ENCODE measurements around the gene DIPK2A. TPM values are rescaled to one million over a fixed set of nuclear protein-coding genes. Genes with fewer than 3 reads are reported as not detected.

Gene DIPK2A
- 10 to 100 TPM; 42.9 to 45.6 (median 45.6) TPM for polyA plus RNA-seq (ENCODE audit: insufficient read length in 3 of 3)

DNA sequence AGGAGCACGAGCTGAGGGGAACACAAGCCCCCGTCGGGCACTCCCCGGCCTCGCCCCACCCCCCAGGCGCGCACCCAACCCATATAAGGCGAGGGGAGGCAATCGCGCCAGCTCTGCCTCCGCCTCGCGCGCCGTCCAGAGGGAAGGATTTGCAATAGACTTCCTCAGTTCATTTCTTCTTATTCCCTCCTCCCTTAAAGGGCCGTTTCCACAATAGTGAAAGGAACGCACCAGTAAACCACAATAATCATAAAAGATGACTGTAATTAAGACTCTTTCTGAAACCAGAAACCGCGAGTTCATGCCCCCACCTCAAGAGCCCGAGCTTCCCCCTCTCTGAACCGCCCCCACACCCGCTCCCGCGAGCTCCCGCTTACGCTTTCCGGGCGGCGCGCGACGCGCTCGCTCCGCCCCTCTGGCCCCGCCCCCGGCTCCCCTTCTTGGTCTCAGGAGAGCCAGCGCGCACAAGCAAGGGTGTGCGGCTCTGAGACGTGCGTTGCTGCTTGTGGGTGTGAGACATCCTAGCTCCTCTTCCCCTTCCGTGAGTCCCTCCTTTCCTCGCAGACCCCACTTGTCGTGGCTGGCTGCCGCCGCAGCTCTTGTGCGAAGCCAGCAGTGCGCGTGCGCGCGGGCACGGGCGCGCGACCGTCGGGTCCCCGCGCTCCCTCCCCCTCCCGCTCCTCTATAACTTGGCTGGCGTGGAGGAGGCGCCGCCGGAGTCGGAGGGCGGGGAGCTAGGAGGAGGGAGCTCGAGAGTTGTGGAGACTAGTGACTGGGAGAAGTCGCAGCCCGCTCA, at the start of gene DIPK2A:
Gene DIPK2A, plus strand, starts transcription at position 465 of the 796 bp plus-strand sequence. CDS start 510 bp downstream, outside the sequence.
- peak; percentile 90 to 94 (median 93) for DNase-seq (ENCODE audit: low read depth in 3 of 3, low spot score in 2 of 3)

DNA sequence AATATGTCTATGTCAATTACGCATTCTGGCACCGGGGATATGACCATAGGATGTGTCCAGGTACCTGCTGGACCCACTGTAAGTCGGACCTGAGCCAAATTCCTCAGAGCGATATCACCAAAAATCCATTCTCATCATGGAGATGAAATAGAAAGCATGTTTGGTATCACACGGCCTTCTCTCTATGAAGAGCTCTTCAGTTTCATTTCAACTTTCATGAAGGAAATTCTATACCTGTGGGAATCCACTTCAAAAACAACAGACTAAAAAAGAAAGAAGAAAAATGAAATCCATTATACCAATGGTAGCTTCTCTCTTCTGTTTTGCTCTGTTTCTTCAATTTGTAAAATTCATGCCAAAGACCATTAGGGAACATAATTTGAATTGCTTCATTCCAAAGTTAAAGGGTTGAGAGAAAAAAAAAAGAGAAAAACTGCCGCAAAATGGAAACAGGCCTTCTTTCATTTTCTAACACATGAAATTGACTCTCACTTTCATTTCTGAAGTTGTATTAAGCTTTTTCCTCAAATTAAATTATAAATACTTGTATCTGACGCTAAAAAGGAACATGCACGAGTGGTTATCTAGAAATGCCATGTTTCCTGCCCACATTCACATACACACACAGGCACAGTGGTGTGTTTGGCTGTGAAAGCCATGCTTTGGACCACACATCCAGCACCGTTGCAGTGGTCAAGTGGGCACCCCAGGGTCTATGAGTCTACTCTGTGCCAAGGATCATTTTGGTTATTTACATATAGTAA, 46.9 kb upstream of the DIPK2A start:
- DNase-seq (ENCODE audit: low read depth in 3 of 3, low spot score in 2 of 3), result no peak

DNA sequence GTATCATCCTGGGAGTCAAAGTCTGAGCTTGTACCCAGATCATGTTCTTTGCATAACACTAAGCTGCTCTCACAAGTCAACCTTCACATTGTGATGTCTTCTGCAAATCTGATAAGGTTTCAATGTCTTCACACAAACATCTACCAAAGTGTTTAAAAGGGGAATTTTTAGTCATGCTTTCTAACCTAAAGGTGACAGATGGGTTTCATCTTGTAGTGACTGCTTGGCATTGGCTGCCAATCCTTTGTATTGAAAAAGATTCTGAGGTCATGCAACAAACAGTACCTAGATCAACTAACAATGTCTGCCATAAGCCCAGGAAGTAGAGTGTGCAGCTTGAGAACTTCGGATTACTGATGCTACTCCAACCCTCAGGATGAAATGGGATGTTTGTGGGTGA, 43.6 kb upstream of the DIPK2A start:
- DNase-seq (ENCODE audit: low read depth in 3 of 3, low spot score in 2 of 3), result no peak

DNA sequence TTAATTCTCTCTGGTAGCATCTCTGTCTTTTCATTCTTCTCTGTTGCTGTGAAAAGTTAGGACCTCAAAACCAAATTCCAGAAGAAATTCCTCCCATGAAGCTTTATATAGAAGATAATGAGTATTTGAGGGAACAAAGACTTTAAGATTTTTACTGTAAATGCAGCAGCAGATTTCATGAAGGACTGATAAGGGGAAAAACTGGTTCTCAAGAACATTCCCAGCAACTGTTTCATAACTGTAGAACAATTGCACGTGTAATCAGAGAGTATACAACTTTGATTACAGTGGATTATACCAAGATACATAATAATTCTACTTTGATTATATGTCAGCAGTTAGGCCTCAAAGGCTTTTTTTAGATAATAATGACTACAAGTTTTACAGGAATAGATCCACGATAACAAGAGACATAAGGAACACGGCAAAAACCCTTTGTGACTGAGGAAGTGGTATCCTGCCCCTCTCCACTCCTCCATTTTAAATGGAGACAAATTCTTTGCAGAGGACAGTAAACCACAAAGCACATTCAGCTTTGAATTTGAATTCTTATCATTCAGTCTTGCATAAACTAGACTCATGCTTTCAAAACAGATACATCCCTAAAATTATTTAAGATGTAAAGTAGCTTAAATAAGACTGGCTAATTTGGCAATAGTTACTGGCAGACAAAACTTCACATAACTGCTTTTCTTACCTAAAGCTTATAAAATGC, 42.9 kb upstream of the DIPK2A start:
- no peak for DNase-seq (ENCODE audit: low read depth in 3 of 3, low spot score in 2 of 3)

GRCh38 chr3:143934791-143935190, 36.8 kb upstream of the DIPK2A start:
- DNase-seq (ENCODE audit: low read depth in 3 of 3, low spot score in 2 of 3), result no peak

GRCh38 chr3:143935678-143936077, 35.9 kb upstream of the DIPK2A start:
- DNase-seq (ENCODE audit: low read depth in 3 of 3, low spot score in 2 of 3), result no peak

DNA sequence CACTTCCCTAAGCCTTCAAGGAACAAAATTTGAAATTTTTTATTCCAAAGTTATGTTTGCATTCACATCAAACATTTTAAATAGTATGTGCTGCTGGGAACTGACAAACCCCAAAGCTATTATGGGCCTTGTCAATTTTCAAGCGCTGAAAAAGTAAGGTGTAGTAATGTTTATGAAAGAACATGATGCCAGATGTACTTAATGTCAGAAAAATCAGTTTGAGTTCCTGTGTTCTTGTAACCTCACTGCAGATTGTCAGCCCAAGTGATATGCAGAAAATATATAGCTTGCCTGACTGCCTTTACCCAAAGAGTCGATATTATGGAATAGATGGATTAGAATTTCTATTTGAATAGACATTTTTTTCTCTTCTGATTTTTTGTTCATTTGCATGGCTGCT, 20.8 kb upstream of the DIPK2A start:
- DNase-seq (ENCODE audit: low read depth in 3 of 3, low spot score in 2 of 3), result no peak

DNA sequence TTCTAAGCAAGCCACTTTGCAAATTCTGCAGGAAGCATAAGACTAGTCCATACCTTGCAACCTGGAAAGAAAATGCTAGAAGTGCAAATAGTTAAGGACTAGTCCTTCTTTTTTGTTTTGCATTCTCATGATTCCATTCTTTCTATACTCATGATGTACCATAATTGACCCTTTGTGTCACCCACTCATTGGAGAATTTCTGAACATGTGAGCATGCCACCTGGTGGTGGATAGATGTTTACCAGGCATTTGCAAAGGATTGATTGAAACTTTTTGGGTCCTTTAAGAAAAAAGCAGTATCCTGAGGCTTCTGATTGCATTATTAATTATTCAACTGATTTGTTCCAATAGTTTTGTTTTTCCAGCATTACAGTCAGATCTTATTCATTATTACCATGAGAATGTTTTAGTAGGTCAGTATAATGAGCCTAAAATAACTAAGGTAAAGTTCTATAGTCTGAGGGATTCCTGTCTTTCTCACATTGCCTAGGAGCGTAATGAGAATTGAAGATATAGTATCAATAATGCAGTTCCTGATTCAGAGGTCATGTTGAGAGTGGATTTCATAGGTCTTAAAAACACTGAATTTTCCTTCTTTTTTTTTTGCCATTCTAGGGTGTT, 20.2 kb upstream of the DIPK2A start:
- no peak for DNase-seq (ENCODE audit: low read depth in 3 of 3, low spot score in 2 of 3)

DNA sequence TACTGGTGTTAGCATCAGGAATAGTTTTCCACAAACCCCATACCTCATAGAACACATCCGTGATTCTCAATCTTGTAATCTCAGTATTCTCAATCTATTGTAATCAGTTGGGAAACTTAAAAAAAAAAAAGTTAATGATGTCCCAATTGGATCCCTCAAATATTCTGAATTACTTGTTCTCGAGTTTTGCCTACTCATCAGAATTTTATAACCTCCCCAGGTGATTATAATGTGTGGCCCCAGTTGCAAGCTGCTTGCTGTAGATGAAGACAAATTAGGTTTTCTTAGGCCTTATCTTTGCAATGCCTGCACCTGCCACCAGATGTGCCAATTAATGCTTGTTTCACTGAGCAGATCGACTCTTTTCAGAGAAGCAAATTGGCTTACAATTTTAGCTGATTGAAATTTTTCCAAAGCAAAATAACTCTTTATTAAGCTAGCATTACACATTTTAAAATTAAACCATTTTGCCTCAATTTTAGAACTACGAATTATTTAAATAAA, 19.0 kb upstream of the DIPK2A start:
- no peak for DNase-seq (ENCODE audit: low read depth in 3 of 3, low spot score in 2 of 3)

- DNase-seq (ENCODE audit: low read depth in 3 of 3, low spot score in 2 of 3), result no peak
Measured at GRCh38 chr3:143955113-143955512, 16.5 kb upstream of the DIPK2A start.

- DNase-seq (ENCODE audit: low read depth in 3 of 3, low spot score in 2 of 3), result no peak
Measured at GRCh38 chr3:143956838-143957237, 14.8 kb upstream of the DIPK2A start.

DNA sequence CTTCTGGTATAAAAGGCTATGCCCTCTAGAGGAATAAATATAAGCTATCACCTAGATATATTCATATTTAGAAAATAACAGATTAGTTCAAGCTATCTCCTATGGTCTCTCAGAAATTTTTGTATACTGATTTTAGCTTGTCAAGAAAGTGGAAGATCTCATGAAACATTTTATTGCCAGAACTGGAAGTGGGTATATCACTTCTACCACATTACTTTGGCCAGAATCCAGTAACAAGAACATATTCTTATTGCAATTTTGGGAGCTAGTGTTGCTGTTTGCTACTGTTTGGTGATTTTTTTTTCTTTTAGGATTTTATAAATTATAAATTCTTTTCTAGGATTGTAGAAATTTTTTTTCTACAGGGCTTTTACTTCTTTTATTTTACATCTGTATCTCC, 14.2 kb upstream of the DIPK2A start:
- no peak for DNase-seq (ENCODE audit: low read depth in 3 of 3, low spot score in 2 of 3)

DNA sequence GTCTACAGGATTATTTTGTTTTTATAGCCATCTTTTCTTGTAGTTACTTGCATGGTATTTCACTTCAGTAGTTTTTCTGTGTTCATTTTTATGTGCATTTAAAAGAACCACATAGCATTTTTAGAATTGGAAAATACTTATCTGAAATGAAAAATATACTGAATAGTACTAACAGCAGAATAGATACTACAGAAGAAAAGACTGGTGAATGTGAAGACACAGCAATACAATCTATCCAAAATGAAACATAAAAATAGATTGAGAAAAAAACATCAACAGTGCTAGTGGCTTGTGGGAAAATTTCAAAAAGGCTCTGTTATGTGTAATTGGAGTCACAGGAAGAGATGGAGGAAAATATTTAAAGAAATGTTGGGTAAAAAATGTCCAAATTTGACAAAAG, 12.7 kb upstream of the DIPK2A start:
- DNase-seq (ENCODE audit: low read depth in 3 of 3, low spot score in 2 of 3), result no peak

DNA sequence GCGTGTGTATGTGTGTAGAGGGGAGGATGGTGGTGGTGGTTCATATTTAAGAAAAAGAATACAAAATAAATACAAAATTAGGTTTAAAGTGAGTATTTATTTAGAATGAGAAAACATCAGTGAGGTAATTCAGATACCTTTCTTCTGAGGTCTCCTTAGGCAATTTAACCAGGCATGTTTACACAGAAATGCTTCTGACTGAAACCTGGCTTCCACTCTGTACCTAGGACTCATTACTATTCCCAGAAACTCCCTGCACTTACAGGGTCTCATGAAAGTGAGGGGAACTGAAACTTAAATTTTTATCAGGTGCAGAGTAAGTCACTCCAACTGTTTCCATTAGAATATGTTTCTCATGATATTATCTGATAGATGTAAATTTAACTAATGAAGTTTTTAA, 10.3 kb upstream of the DIPK2A start:
- no peak for DNase-seq (ENCODE audit: low read depth in 3 of 3, low spot score in 2 of 3)

GRCh38 chr3:143963946-143964345, 7.7 kb upstream of the DIPK2A start:
- DNase-seq (ENCODE audit: low read depth in 3 of 3, low spot score in 2 of 3), result no peak

- peak in 1 of 3 donors; percentile 38 for DNase-seq (ENCODE audit: low read depth in 3 of 3, low spot score in 2 of 3)
Measured at GRCh38 chr3:143970773-143971358, 757 bp upstream of the DIPK2A start.

DNA sequence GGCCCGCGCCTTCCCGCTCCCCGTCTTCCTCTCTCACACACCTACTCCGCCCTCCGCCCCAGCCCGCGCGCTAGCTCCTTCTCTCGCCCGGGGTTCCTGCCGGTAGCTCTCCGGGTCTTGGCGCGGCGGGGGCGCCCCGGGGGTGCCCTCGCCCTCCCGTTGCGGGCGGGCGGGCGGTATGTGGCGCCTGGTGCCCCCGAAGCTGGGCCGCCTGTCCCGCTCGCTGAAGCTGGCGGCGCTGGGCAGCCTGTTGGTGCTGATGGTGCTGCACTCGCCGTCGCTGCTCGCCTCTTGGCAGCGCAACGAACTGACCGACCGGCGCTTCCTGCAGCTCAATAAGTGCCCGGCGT, 507 bp downstream of the DIPK2A start:
- no peak for DNase-seq (ENCODE audit: low read depth in 3 of 3, low spot score in 2 of 3)

DNA sequence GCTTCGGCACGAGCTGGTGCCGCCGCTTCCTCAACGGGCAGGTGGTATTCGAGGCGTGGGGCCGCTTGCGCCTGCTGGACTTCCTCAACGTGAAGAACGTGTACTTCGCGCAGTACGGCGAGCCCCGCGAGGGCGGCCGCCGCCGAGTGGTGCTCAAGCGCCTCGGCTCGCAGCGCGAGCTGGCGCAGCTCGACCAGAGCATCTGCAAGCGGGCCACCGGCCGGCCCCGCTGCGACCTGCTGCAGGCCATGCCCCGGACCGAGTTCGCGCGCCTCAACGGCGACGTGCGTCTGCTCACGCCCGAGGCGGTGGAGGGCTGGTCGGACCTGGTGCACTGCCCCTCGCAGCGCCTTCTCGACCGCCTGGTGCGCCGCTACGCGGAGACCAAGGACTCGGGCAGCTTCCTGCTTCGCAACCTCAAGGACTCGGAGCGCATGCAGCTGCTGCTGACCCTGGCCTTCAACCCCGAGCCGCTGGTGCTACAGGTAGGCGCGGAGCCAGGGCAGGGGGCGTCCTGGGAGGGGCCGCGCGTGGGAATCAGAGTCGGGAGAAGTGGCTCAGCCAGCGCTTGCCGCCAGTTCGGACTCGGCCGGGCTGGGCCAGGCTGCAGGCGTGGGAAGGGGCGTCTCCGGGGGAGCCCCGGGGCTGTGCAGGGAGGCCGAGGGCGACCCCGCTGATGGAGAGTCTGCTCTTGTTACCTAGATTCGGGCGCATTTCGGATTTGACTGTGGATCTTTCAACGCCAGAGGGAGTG, 1.1 kb downstream of the DIPK2A start:
- DNase-seq (ENCODE audit: low read depth in 3 of 3, low spot score in 2 of 3), result peak in 1 of 3 donors; percentile 67

GRCh38 chr3:143973259-143974021, 1.8 kb downstream of the DIPK2A start:
- DNase-seq (ENCODE audit: low read depth in 3 of 3, low spot score in 2 of 3), result peak in 1 of 3 donors; percentile 47

Data from right renal cortex interstitium (tissue), 3 donors.